Measurements from ENCODE around the gene GAB1.

Gene GAB1

GRCh38 chr4:143336781-143337599 is at the start of gene GAB1:
Gene GAB1, plus strand, starts transcription at chr4:143336876. Its CDS starts 313 bp downstream, at chr4:143337189.
- no peak for DNase-seq

GRCh38 chr4:143287572-143287923 is 49.1 kb upstream of the GAB1 start:
- DNase-seq = no peak

- no peak for DNase-seq
These were observed 48.5 kb upstream of the GAB1 start for GRCh38 chr4:143288171-143288570.

GRCh38 chr4:143289370-143289769 is 47.3 kb upstream of the GAB1 start:
- no peak for DNase-seq

- no peak for DNase-seq
These were observed 45.4 kb upstream of the GAB1 start for GRCh38 chr4:143291314-143291713.

GRCh38 chr4:143292858-143293257 is 43.8 kb upstream of the GAB1 start:
- DNase-seq = no peak

GRCh38 chr4:143294310-143294709 is 42.4 kb upstream of the GAB1 start:
- no peak for DNase-seq

GRCh38 chr4:143294710-143295275 is 41.9 kb upstream of the GAB1 start:
- no peak for DNase-seq

GRCh38 chr4:143296397-143297067 is 40.1 kb upstream of the GAB1 start:
- no peak for DNase-seq

GRCh38 chr4:143300860-143301259 is 35.8 kb upstream of the GAB1 start:
- no peak for DNase-seq

GRCh38 chr4:143302536-143302935 is 34.1 kb upstream of the GAB1 start:
- no peak for DNase-seq

- no peak for DNase-seq
These were observed 29.9 kb upstream of the GAB1 start for GRCh38 chr4:143306788-143307187.

GRCh38 chr4:143307531-143307930 is 29.1 kb upstream of the GAB1 start:
- DNase-seq = no peak

GRCh38 chr4:143308377-143308776 is 28.3 kb upstream of the GAB1 start:
- no peak for DNase-seq

- no peak for DNase-seq
These were observed 24.8 kb upstream of the GAB1 start for GRCh38 chr4:143311924-143312323.

GRCh38 chr4:143313521-143313920 is 23.2 kb upstream of the GAB1 start:
- DNase-seq = no peak

- no peak for DNase-seq
These were observed 22.7 kb upstream of the GAB1 start for GRCh38 chr4:143313996-143314395.

- no peak for DNase-seq
These were observed 16.6 kb upstream of the GAB1 start for GRCh38 chr4:143320113-143320512.

- no peak for DNase-seq
These were observed 9.9 kb upstream of the GAB1 start for GRCh38 chr4:143326735-143327134.

GRCh38 chr4:143329985-143330384 is 6.7 kb upstream of the GAB1 start:
- DNase-seq = no peak

- DNase-seq = no peak
These were observed 496 bp upstream of the GAB1 start for GRCh38 chr4:143335979-143336780.

GRCh38 chr4:143337600-143338287 is 1.1 kb downstream of the GAB1 start:
- DNase-seq = no peak

GRCh38 chr4:143338313-143338712 is 1.6 kb downstream of the GAB1 start:
- no peak for DNase-seq
